Astrocyte (in vitro differentiated cells and primary cell): ENCODE measurements around the gene DNMT3B.

ENCODE experiments used
- CTCF ChIP-seq: IDR thresholded peaks from 2 replicates; pipeline ENCODE4 v1.5.1; 2011; ENCODE audit warnings: low read depth, mild to moderate bottlenecking, inconsistent platforms, low read length, moderate library complexity; ENCODE audit not compliant: insufficient read depth
- EZH2 ChIP-seq: IDR thresholded peaks from 2 replicates; pipeline ENCODE4 v1.6.1; 2012; ENCODE audit warnings: mild to moderate bottlenecking, low read length, inconsistent platforms; ENCODE audit not compliant: insufficient read depth

- TF ChIP-seq CTCF (no peak), EZH2 (no peak)
These were observed 46.3 kb downstream of the DNMT3B start for GRCh38 chr20:32808438-32808837.
